ENCODE results near the gene PCBP3. TPM values are rescaled to one million over a fixed set of nuclear protein-coding genes. Genes with fewer than 3 reads are reported as not detected.

The PCBP3 gene
- polyA plus RNA-seq, 1 donor (not counting 4 experiments of a cell fraction or from before 2014, with no cell fraction given) = 0.25 TPM

DNA sequence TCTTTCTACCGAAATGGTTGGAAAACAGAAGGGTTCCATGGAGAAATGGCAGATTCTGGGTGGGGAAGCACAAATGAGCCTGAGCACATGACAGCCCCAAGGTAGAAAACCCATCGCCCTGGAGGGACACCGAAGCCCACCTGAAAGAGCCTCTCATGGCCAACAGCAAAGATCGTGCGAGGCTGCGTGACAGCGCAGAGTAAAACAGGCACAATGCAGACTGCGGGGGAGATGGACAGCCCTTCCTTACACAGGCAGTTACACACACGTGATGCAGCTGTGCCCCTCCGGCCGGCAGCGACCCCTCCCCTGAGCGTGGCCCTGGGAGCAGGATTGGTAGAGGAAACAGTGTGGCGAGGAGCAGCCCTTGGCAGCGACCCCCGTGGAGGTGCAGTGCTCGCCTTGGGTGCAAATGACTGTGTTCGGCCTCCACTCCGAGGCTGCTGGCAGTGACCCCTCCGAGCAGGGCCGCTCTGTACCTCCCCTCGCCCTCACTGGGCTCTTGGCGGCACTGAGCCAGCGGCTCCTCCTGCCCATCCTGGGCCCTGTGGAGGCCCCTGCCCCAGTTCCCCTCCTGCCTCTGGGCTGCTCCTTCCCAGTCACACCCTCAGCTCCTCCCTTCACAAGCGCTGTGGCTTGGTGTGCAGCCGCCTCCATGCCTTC lies 217.1 kb downstream of the PCBP3 start:
- no peak overlapping the region for H3K9ac ChIP-seq (ENCODE audit: control insufficient read depth, extremely low read depth, insufficient read depth, low read length)
- no peaks in the 10 kb centered on the region for H3K9me3 ChIP-seq (ENCODE audit: control insufficient read depth, low read depth, low read length)
- dilution Hi-C loops (cut with MboI; ENCODE audit: extremely low pct_ligation_motif_present, low sequenced_read_pairs) = no loop called here
- TF ChIP-seq CTCF (optimal IDR thresholded peaks at IDR 0.05 in 1 of 3, IDR thresholded peaks at IDR 0.05 in 1 of 3, conservative IDR thresholded peaks at IDR 0.05 in 1 of 3; ENCODE audit: extremely low read depth in 1 of 3, insufficient read depth in 2 of 3, low read length in 3 of 3) (no peak), EZH2 (IDR thresholded peaks at IDR 0.05; ENCODE audit: low read length) (no peak)
- FAIRE-seq = no peak
- H2AFZ ChIP-seq (ENCODE audit: control insufficient read depth, low read length) = no peak overlapping the region
- no peak overlapping the region for H3K27ac ChIP-seq (ENCODE audit: control insufficient read depth, insufficient read depth, low read length)
- H3K4me2 ChIP-seq (ENCODE audit: control insufficient read depth, extremely low read depth, insufficient read depth, low read depth, low read length) = no peak overlapping the region
- H3K36me3 ChIP-seq (ENCODE audit: control insufficient read depth in 2 of 2, extremely low read depth in 1 of 2, insufficient read depth in 2 of 2, low read length in 2 of 2) = no peaks in the 10 kb centered on the region
- no peak for DNase-seq (ENCODE audit: low read depth, low spot score)
- no peaks in the 10 kb centered on the region for H3K27me3 ChIP-seq (ENCODE audit: control insufficient read depth, extremely low read depth, insufficient read depth, low read length)
- H3K4me3 ChIP-seq (ENCODE audit: control insufficient read depth in 2 of 3, extremely low read depth in 1 of 3, insufficient read depth in 2 of 3, low read depth in 1 of 3, low read length in 3 of 3) = no peak overlapping the region
- H3K4me1 ChIP-seq (ENCODE audit: control insufficient read depth, extremely low read depth, insufficient read depth, low read length) = peaks cover 16% of the 10 kb centered on the region
- no peaks in the 10 kb centered on the region for H3K79me2 ChIP-seq (ENCODE audit: control insufficient read depth, insufficient read depth, low read length)
- H4K20me1 ChIP-seq (ENCODE audit: control insufficient read depth, extremely low read depth, insufficient read depth, low read length) = no peaks in the 10 kb centered on the region
- H3K9me1 ChIP-seq (ENCODE audit: control insufficient read depth, extremely low read depth, insufficient read depth, low read length) = no peaks in the 10 kb centered on the region

GRCh38 chr21:45861156-45861870 lies 217.8 kb downstream of the PCBP3 start:
- DNase-seq (ENCODE audit: low read depth, low spot score) (no peak), FAIRE-seq (no peak)
- Histone ChIP-seq H3K9ac (ENCODE audit: control insufficient read depth, extremely low read depth, insufficient read depth, low read length) (no peak overlapping the region), H3K79me2 (ENCODE audit: control insufficient read depth, insufficient read depth, low read length) (no peaks in the 10 kb centered on the region), H3K36me3 (ENCODE audit: control insufficient read depth in 2 of 2, extremely low read depth in 1 of 2, insufficient read depth in 2 of 2, low read length in 2 of 2) (no peaks in the 10 kb centered on the region), H3K4me3 (ENCODE audit: control insufficient read depth in 2 of 3, extremely low read depth in 1 of 3, insufficient read depth in 2 of 3, low read depth in 1 of 3, low read length in 3 of 3) (no peak overlapping the region), H3K9me3 (ENCODE audit: control insufficient read depth, low read depth, low read length) (no peaks in the 10 kb centered on the region), H4K20me1 (ENCODE audit: control insufficient read depth, extremely low read depth, insufficient read depth, low read length) (no peaks in the 10 kb centered on the region), H3K4me1 (ENCODE audit: control insufficient read depth, extremely low read depth, insufficient read depth, low read length) (peaks cover 23% of the 10 kb centered on the region), H3K27me3 (ENCODE audit: control insufficient read depth, extremely low read depth, insufficient read depth, low read length) (no peaks in the 10 kb centered on the region), H3K27ac (ENCODE audit: control insufficient read depth, insufficient read depth, low read length) (no peak overlapping the region), H3K4me2 (ENCODE audit: control insufficient read depth, extremely low read depth, insufficient read depth, low read depth, low read length) (no peak overlapping the region), H2AFZ (ENCODE audit: control insufficient read depth, low read length) (no peak overlapping the region), H3K9me1 (ENCODE audit: control insufficient read depth, extremely low read depth, insufficient read depth, low read length) (no peaks in the 10 kb centered on the region)
- dilution Hi-C loops (cut with MboI; ENCODE audit: extremely low pct_ligation_motif_present, low sequenced_read_pairs) = no loop called here
- TF ChIP-seq CTCF (optimal IDR thresholded peaks at IDR 0.05 in 1 of 3, IDR thresholded peaks at IDR 0.05 in 1 of 3, conservative IDR thresholded peaks at IDR 0.05 in 1 of 3; ENCODE audit: extremely low read depth in 1 of 3, insufficient read depth in 2 of 3, low read length in 3 of 3) (no peak), EZH2 (IDR thresholded peaks at IDR 0.05; ENCODE audit: low read length) (no peak)
